K562 (cell line): ENCODE measurements around the gene DRGX. TPM values are rescaled to one million over a fixed set of nuclear protein-coding genes. Genes with fewer than 3 reads are reported as not detected.
A peak's percentile ranks its signal among the peaks of the same experiment; 100 is the strongest.

Experiments
- ATAC-seq: fragments of 200-7000 bp; cut with Tn5 transposase; 3 replicates; pipeline ENCODE4 v1.9.1; 2020; ENCODE audit warnings: moderate library complexity
- BruUV-seq: library from RNA; stranded (reverse); fragments of 400-500 nt; replicated peaks from 2 replicates; lab custom pipeline; 2021; lab: Mats Ljungman, UMichigan
- CTCF ChIA-PET: fragments of 300-600 bp; formaldehyde crosslinking; extraction: SDS; loops from one replicate; lab custom pipeline; 2021; ENCODE audit warnings: low intra/inter-chr PET ratio; lab: Yijun Ruan, JAX
- POLR2A ChIA-PET: fragments of 300-600, 350-650 bp; sonication (Branson Sonifier 250); formaldehyde crosslinking; extraction: SDS; loops from one replicate; lab custom pipeline; 2021; ENCODE audit warnings: antibody characterized with exemption, inconsistent platforms; lab: Yijun Ruan, JAX
- DNase-seq, 4 experiments: peaks; one replicate each; pipeline versions ENCODE4 v3.0.0 to v3.0.0-alpha.2; 2011 to 2018; ENCODE audit warnings: low spot score in 3 of 4, mixed read lengths in 3 of 4; ENCODE audit errors: extremely low read depth in 1 of 4
- FAIRE-seq: peaks from 2 replicates; lab custom pipeline; 2011; peaks lifted over from hg19 to GRCh38; lab: Jason Lieb, UNC
- H2AFZ ChIP-seq: 2 replicates; pipeline ENCODE4 v1.6.0; 2011; ENCODE audit warnings: low read depth, low read length, control low read depth, inconsistent platforms
- H3K27ac ChIP-seq: fragments of 200-600 bp; 3 replicates; pipeline ENCODE4 v1.8.0; 2011; ENCODE audit warnings: low read depth, mild to moderate bottlenecking, control low read depth, inconsistent platforms, low read length, moderate library complexity, mixed read lengths; ENCODE audit errors: extremely low read depth
- H3K27me3 ChIP-seq, 2 experiments: fragments of 300-600 bp in 1 of 2; 2 replicates in 1 of 2; 3 replicates in 1 of 2; pipeline versions ENCODE4 v1.6.0 to v1.8.0; 2011; ENCODE audit warnings: inconsistent platforms in 2 of 2, low read length in 2 of 2, mild to moderate bottlenecking in 1 of 2, mixed read lengths in 1 of 2, moderate library complexity in 1 of 2; ENCODE audit not compliant: control insufficient read depth in 2 of 2, insufficient read depth in 2 of 2
- H3K36me3 ChIP-seq: fragments of 300-600 bp; 3 replicates; pipeline ENCODE4 v1.8.0; 2011; ENCODE audit warnings: mild to moderate bottlenecking, low read length, inconsistent platforms; ENCODE audit not compliant: control insufficient read depth, insufficient read depth
- H3K4me1 ChIP-seq, 2 experiments: fragments of 200-600 bp in 1 of 2; replicated peaks in 1 of 2; 2 replicates in 1 of 2; 3 replicates in 1 of 2; pipeline versions ENCODE4 v1.5.1 to v1.8.0; 2011; ENCODE audit warnings: inconsistent platforms in 2 of 2, low read length in 2 of 2, mild to moderate bottlenecking in 1 of 2, mixed read lengths in 1 of 2, moderate library complexity in 1 of 2; ENCODE audit not compliant: control insufficient read depth in 2 of 2, insufficient read depth in 2 of 2
- H3K4me2 ChIP-seq: 2 replicates; pipeline ENCODE4 v1.6.1; 2011; ENCODE audit warnings: low read length, control low read depth, inconsistent platforms, mixed read lengths; ENCODE audit not compliant: insufficient read depth
- H3K4me3 ChIP-seq: fragments of 200-600 bp; sonication (generic), shearing (Covaris generic); 2 replicates; pipeline ENCODE4 v1.5.1; 2016; ENCODE audit warnings: control low read depth, inconsistent platforms
- H3K79me2 ChIP-seq: fragments of 200-600 bp; 3 replicates; pipeline ENCODE4 v1.8.0; 2011; ENCODE audit warnings: low read length, inconsistent platforms; ENCODE audit not compliant: control insufficient read depth, insufficient read depth
- H3K9ac ChIP-seq, 2 experiments: 2 replicates each; pipeline versions ENCODE4 v1.6.0 to v1.6.1; 2011; ENCODE audit warnings: low read depth in 2 of 2, low read length in 2 of 2, control low read depth in 1 of 2, inconsistent platforms in 1 of 2, mild to moderate bottlenecking in 1 of 2, mixed read lengths in 1 of 2; ENCODE audit not compliant: insufficient read depth in 1 of 2
- H3K9me1 ChIP-seq: one replicate; pipeline ENCODE4 v1.6.0; 2011; ENCODE audit warnings: inconsistent platforms, mild to moderate bottlenecking, low read length, moderate library complexity; ENCODE audit not compliant: control insufficient read depth, insufficient read depth
- H3K9me3 ChIP-seq: replicated peaks from 2 replicates; pipeline ENCODE4 v1.5.1; 2011; ENCODE audit warnings: low read depth, low read length, inconsistent platforms; ENCODE audit not compliant: control insufficient read depth, insufficient read depth
- H4K20me1 ChIP-seq: replicated peaks from 2 replicates; pipeline ENCODE4 v1.6.1; 2011; ENCODE audit warnings: low read length, inconsistent platforms, mixed read lengths; ENCODE audit not compliant: control insufficient read depth, insufficient read depth
- ARNT ChIP-seq, 2 experiments: fragments of 450-650 bp; IDR thresholded peaks; 2 replicates each; pipeline ENCODE4 v1.6.1; 2016; ENCODE audit warnings: mild to moderate bottlenecking in 1 of 2
- BHLHE40 ChIP-seq: IDR thresholded peaks from 2 replicates; pipeline ENCODE4 v1.6.1; 2011; ENCODE audit warnings: low read length, improper control_type of control experiment
- CREBBP ChIP-seq: IDR thresholded peaks from one replicate; pipeline ENCODE4 v1.6.1; 2012; ENCODE audit warnings: low read depth, mild to moderate bottlenecking, control low read depth, inconsistent platforms, low read length
- ERF ChIP-seq: fragments of 450-650 bp; formaldehyde crosslinking; IDR thresholded peaks from 2 replicates; pipeline ENCODE4 v1.4.0; 2020; ENCODE audit warnings: mild to moderate bottlenecking, mixed read lengths
- FOXM1 ChIP-seq, 2 experiments: fragments of 450-650 bp in 1 of 2; sonication (generic) in 1 of 2; formaldehyde crosslinking in 1 of 2; IDR thresholded peaks; 2 replicates each; pipeline versions ENCODE4 v1.6.1 to v1.9.0; 2017 to 2022; ENCODE audit warnings: low read depth in 2 of 2, mild to moderate bottlenecking in 2 of 2, missing genetic modification reagents in 1 of 2, moderate library complexity in 1 of 2
- HDGF ChIP-seq: fragments of 450-650 bp; IDR thresholded peaks from 2 replicates; pipeline ENCODE4 v1.6.1; 2016
- JUND ChIP-seq, 2 experiments: IDR thresholded peaks; 2 replicates in 1 of 2; 3 replicates in 1 of 2; pipeline ENCODE4 v1.6.1; 2011; ENCODE audit warnings: borderline replicate concordance in 2 of 2, low read depth in 2 of 2, low read length in 2 of 2, improper control_type of control experiment in 1 of 2, missing biosample characterization in 1 of 2, missing genetic modification characterization in 1 of 2, missing genetic modification reagents in 1 of 2
- SIN3A ChIP-seq, 2 experiments: fragments of 150-350 bp in 1 of 2; IDR thresholded peaks; 2 replicates each; pipeline ENCODE4 v1.6.1; 2011 to 2016; ENCODE audit warnings: borderline replicate concordance in 2 of 2, low read depth in 2 of 2, low read length in 2 of 2, mild to moderate bottlenecking in 2 of 2, moderate library complexity in 2 of 2; ENCODE audit not compliant: control insufficient read depth in 1 of 2
- SMC3 ChIP-seq: conservative IDR thresholded peaks from 2 replicates; pipeline ENCODE4 v1.6.1; 2011; ENCODE audit warnings: low read depth, low read length, improper control_type of control experiment; ENCODE audit not compliant: insufficient read depth
- TCFL5 ChIP-seq: fragments of 250-450 bp; sonication (Bioruptor Pico); conservative IDR thresholded peaks from 2 replicates; pipeline ENCODE4 v1.6.1; 2021; ENCODE audit warnings: mild to moderate bottlenecking, moderate library complexity, matching md5 sums
- ZNF347 ChIP-seq: fragments of 450-650 bp; formaldehyde crosslinking; IDR thresholded peaks from 2 replicates; pipeline ENCODE4 v1.4.0; 2020; ENCODE audit warnings: low read depth, mild to moderate bottlenecking, moderate library complexity
- WGBS: fragments of 100-300 bp; shearing (Covaris generic); methylation state at CpG from one replicate; pipeline ENCODE4 v1.1.6; 2016; ENCODE audit warnings: low coverage, mixed read lengths; ENCODE audit not compliant: insufficient coverage; ENCODE audit errors: missing lambda C conversion rate; 5-methylcytosine and 5-hydroxymethylcytosine counted together
- in situ Hi-C: fragments of 300-500 bp; cut with MboI; formaldehyde crosslinking; loops from 4 replicates; pipeline ENCODE4 v1.15.0; 2018; ENCODE audit warnings: inconsistent platforms, mixed read lengths
- intact Hi-C: fragments of 100-400 bp; cut with micrococcal nuclease; formaldehyde crosslinking; loops from 2 replicates; pipeline ENCODE4 v1.14.2; 2022
- polyA plus RNA-seq, 8 experiments: library from polyadenylated mRNA; depleted of rRNA in 4 of 8; stranded (reverse) in 5 of 8; unstranded in 3 of 8; fragments of >200 nt; fragmentation: Nextera tagmentation in 2 of 8; fragmentation: Illumina TruSeq in 1 of 8; extraction: Ambion mirVana in 2 of 8; extraction: Trizol in 1 of 8; gene quantifications; 2 replicates each; pipeline versions ENCODE4 v1.2.1 to v1.2.3, GENCODE V29; 2011 to 2014; ENCODE audit warnings: inconsistent platforms in 1 of 8, missing spikeins in 1 of 8
- total RNA-seq, 7 experiments: library from RNA; depleted of rRNA in 6 of 7; stranded (reverse); fragments of >200 nt in 6 of 7; fragmentation: Illumina TruSeq in 2 of 7; extraction: Trizol in 2 of 7; gene quantifications; 2 replicates each; pipeline versions ENCODE4 v1.2.1 to v1.2.3, GENCODE V29; 2011 to 2021; ENCODE audit warnings: low replicate concordance in 1 of 7
- TF ChIP-seq, protein P1 (sequence below): sonication (generic); formaldehyde crosslinking; IDR thresholded peaks from 2 replicates; pipeline ENCODE4 v1.8.0; 2022; ENCODE audit warnings: missing genetic modification reagents, mild to moderate bottlenecking, borderline replicate concordance

The DRGX gene
- total and polyA plus RNA-seq, 9 of the 15 experiments (the other 6 are each of a cell fraction or from before 2014, with no cell fraction given) = not detected

DNA sequence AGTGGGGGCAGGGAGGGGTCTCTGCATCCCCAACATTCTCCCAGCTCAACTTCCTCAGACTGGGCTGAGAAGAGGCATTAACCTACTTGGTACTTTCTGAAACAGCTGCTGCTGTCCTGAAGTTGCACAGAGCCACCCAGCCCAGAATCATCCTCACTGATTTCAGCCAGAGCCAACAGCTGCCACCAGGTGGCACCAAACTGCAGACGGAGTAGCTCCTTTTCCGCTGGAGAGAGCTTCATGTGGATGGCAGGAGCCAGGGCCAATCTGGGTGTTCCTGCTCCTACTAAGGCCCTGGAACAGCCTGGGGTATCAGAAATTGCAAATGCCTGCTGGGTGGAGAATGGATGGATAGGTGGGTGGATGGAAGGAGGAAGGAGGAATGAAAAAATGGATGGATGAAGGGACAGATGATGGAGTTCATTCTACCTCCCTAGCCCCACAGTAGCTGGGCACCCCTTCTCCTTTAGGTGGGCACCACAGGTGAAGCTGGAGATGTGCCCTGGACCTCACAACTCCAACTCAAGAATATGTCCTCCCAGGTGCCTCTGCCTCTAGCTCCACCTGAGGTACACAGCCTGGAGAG lies 11.8 kb upstream of the DRGX start (continued):
- TF ChIP-seq JUND (IDR thresholded peaks at IDR 0.05; ENCODE audit: borderline replicate concordance, low read depth, low read length) = 0 out of 2 replicates have a peak, but pooled peaks have one; percentile 23
- TF ChIP-seq JUND (tag; IDR thresholded peaks at IDR 0.05; ENCODE audit: borderline replicate concordance, low read depth, low read length) = no peak; the same call in 2 of the 3 replicates
- peak; percentile 93 for TF ChIP-seq SMC3
- peak; percentile 55; the same call in 1 of the 2 replicates for TF ChIP-seq BHLHE40

- no peaks in the 10 kb centered on the region for H3K4me1 ChIP-seq
- no peak overlapping the region for H3K4me3 ChIP-seq
- no peaks in the 10 kb centered on the region for H3K79me2 ChIP-seq
- in situ Hi-C loops = no loop called here
- H3K27ac ChIP-seq = no peak overlapping the region
- H4K20me1 ChIP-seq = no peaks in the 10 kb centered on the region
- no peak overlapping the region for H3K4me2 ChIP-seq
- ATAC-seq (no peak; the same call in 2 of the 3 replicates), DNase-seq (no peak), FAIRE-seq (no peak)
- H3K9ac ChIP-seq = no peak overlapping the region
- H2AFZ ChIP-seq = no peak overlapping the region
- CTCF ChIA-PET = interaction anchor here (0.6 to 3.2 kb wide), 4 partner anchors 103 to 112 kb away, joined by 3 to 23 read pairs (median 12); no protein-coding TSS in a partner anchor
- H3K9me3 ChIP-seq = no peaks in the 10 kb centered on the region
- BruUV-seq = no TSS peak
- peaks cover 5 to 44% of the 10 kb centered on the region in 2 experiments for H3K27me3 ChIP-seq
- intact Hi-C loops = loop anchor here (1.0 to 5.0 kb wide), 4 partner anchors 105 to 425 kb away; no protein-coding TSS in a partner anchor
- no peaks in the 10 kb centered on the region for H3K36me3 ChIP-seq
- no peaks in the 10 kb centered on the region for H3K9me1 ChIP-seq
- WGBS = 20% methylated on average over 5 of the region's 5 CpGs
- POLR2A ChIA-PET = interaction anchor here (0.6 to 1.4 kb wide), 8 partner anchors 8 to 831 kb away, joined by 3 to 5 read pairs (median 3); no protein-coding TSS in a partner anchor
- TF ChIP-seq CREBBP = no peak
- no peak for TF ChIP-seq ARNT (IDR thresholded peaks at IDR 0.05)
- no peak for TF ChIP-seq FOXM1 (IDR thresholded peaks at IDR 0.05; ENCODE audit: low read depth)
- no peak for TF ChIP-seq FOXM1 (CRISPR knock-in tag; IDR thresholded peaks at IDR 0.05; ENCODE audit: low read depth)
- no peak for TF ChIP-seq SIN3A (IDR thresholded peaks at IDR 0.05; ENCODE audit: borderline replicate concordance in 2 of 2, control insufficient read depth in 1 of 2, low read depth in 2 of 2, low read length in 2 of 2)
- no peak for TF ChIP-seq ZNF347 (CRISPR knock-in tag)
- TF ChIP-seq, protein P1, sequence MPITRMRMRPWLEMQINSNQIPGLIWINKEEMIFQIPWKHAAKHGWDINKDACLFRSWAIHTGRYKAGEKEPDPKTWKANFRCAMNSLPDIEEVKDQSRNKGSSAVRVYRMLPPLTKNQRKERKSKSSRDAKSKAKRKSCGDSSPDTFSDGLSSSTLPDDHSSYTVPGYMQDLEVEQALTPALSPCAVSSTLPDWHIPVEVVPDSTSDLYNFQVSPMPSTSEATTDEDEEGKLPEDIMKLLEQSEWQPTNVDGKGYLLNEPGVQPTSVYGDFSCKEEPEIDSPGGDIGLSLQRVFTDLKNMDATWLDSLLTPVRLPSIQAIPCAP (CRISPR knock-in tag) = no peak
- TF ChIP-seq TCFL5 (CRISPR knock-in tag) = no peak
- TF ChIP-seq ERF (CRISPR knock-in tag) = no peak
- no peak for TF ChIP-seq HDGF
Measured at GRCh38 chr10:49407151-49407550, 11.3 kb upstream of the DRGX start.
